Measurements from ENCODE around the gene NCOA1.

NCOA1 gene

DNA sequence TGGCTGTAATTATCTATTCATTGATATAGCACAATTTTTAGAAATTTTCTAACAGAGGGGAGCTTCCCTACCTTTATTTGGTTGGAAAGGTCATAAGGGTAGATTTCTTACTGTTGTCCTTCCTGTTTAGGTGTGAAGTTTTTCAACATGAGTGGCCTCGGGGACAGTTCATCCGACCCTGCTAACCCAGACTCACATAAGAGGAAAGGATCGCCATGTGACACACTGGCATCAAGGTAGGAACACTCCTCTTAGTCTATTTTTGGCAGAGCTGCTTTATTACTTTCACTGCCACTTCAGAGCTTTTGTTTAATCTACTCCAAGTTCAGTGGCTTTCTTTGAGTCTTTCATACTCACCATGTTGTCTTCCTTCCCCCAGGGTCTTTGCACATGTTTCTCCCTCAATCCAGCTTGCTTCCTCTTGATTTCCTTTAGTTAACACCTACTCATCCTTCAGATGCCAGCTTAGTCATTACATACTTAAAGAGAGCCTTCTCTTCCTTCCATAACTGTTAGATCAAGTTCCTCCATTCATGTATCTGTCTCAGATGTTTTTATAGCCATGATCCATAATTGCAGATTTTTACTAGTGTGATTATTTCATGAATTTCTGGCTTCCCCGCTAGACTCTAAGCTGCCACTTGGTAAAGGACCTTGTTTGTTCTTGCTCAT is 167.6 kb downstream of the NCOA1 start:
- Histone ChIP-seq H3K9me3 (ENCODE audit: control extremely low read depth in 1 of 5, control insufficient read depth in 4 of 5, insufficient read depth in 2 of 5, low read depth in 1 of 5, low read length in 4 of 5) (no peaks in the 10 kb centered on the region), H3K27me3 (replicated peaks in 2 of 5; ENCODE audit: control insufficient read depth in 4 of 5, insufficient read depth in 5 of 5, low read length in 4 of 5) (no peaks in the 10 kb centered on the region), H3K4me1 (ENCODE audit: control extremely low read depth in 1 of 4, control insufficient read depth in 4 of 4, insufficient read depth in 4 of 4, low read length in 3 of 4) (no peaks in the 10 kb centered on the region), H3K27ac (ENCODE audit: insufficient read depth in 1 of 2, low read depth in 1 of 2, low read length in 2 of 2, poor library complexity in 1 of 2, severe bottlenecking in 2 of 2) (no peak overlapping the region), H3K4me3 (ENCODE audit: control insufficient read depth in 1 of 7, extremely low read depth in 1 of 7, insufficient read depth in 4 of 7, low read depth in 2 of 7, low read length in 6 of 7) (no peak overlapping the region), H3K36me3 (ENCODE audit: control insufficient read depth in 4 of 4, insufficient read depth in 4 of 4, low read length in 3 of 4) (peaks cover 0 to 7% (median 4%) of the 10 kb centered on the region in 4 experiments)
- CTCF ChIA-PET, result interaction anchor here (0.9 to 1.1 kb wide), 2 partner anchors 11 to 167 kb away, joined by 3 read pairs; no protein-coding TSS in a partner anchor
- no peak for DNase-seq
- 100% methylated on average over 3 of the region's 4 CpGs for WGBS (ENCODE audit: insufficient coverage)
- POLR2A ChIA-PET, result no interaction called here

DNA sequence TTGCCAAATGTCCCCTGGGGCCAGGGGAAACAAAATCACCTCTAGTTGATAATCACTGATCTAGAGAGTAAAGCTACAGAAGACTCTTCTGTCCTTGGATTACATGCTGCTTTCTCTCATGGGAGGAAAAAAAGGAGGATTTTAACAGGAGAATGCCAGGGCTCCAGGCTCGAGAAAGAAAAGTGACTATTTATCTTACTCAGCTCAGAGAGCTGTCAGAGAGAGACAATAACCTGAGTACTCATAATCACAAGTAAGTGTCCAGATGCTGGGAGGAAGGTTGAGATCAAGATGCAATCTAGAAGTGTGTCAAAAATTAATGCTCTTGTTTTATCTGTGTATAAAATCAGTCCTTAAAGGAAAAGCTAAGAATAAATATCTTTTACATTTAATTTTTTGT is 168.8 kb downstream of the NCOA1 start:
- H3K27ac ChIP-seq (ENCODE audit: insufficient read depth in 1 of 2, low read depth in 1 of 2, low read length in 2 of 2, poor library complexity in 1 of 2, severe bottlenecking in 2 of 2), result no peak overlapping the region
- 86% methylated on average over 1 of the region's 1 CpG for WGBS (ENCODE audit: insufficient coverage)
- no peak for DNase-seq
- H3K4me1 ChIP-seq (ENCODE audit: control extremely low read depth in 1 of 4, control insufficient read depth in 4 of 4, insufficient read depth in 4 of 4, low read length in 3 of 4), result no peaks in the 10 kb centered on the region
- H3K9me3 ChIP-seq (ENCODE audit: control extremely low read depth in 1 of 5, control insufficient read depth in 4 of 5, insufficient read depth in 2 of 5, low read depth in 1 of 5, low read length in 4 of 5), result no peaks in the 10 kb centered on the region
- H3K36me3 ChIP-seq (ENCODE audit: control insufficient read depth in 4 of 4, insufficient read depth in 4 of 4, low read length in 3 of 4), result peaks cover 0 to 7% (median 4%) of the 10 kb centered on the region in 4 experiments
- ChIA-PET CTCF (interaction anchor here (0.7 kb wide), 1 partner anchor 32 kb away, joined by 4 read pairs; no protein-coding TSS in a partner anchor), POLR2A (interaction anchor here (1.1 kb wide), 1 partner anchor 51 kb away, joined by 3 read pairs; no protein-coding TSS in a partner anchor)
- H3K4me3 ChIP-seq (ENCODE audit: control insufficient read depth in 1 of 7, extremely low read depth in 1 of 7, insufficient read depth in 4 of 7, low read depth in 2 of 7, low read length in 6 of 7), result no peak overlapping the region
- H3K27me3 ChIP-seq (replicated peaks in 2 of 5; ENCODE audit: control insufficient read depth in 4 of 5, insufficient read depth in 5 of 5, low read length in 4 of 5), result no peaks in the 10 kb centered on the region

DNA sequence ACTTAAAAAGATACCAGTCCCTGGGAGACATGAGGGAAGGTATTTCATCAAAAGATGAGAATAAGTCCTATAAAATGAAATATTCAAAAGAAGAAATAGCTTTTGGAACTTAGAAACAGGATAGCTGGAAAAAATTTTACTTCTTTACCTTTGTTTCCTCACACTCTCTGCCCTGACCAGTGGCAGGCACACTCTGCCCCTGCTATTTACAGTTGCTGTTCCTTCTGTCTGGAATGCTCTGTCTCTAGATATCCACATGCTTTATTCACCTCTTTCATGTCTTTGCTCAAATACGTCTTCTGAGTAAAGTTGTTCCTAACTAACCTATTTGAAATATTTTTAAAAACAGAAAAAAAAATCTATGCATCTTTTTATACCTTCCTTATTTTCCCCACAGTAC is 176.5 kb downstream of the NCOA1 start:
- H3K4me3 ChIP-seq (ENCODE audit: control insufficient read depth in 1 of 7, extremely low read depth in 1 of 7, insufficient read depth in 4 of 7, low read depth in 2 of 7, low read length in 6 of 7), result no peak overlapping the region
- peaks cover 0 to 4% (median 2%) of the 10 kb centered on the region in 4 experiments for H3K36me3 ChIP-seq (ENCODE audit: control insufficient read depth in 4 of 4, insufficient read depth in 4 of 4, low read length in 3 of 4)
- H3K9me3 ChIP-seq (ENCODE audit: control extremely low read depth in 1 of 5, control insufficient read depth in 4 of 5, insufficient read depth in 2 of 5, low read depth in 1 of 5, low read length in 4 of 5), result no peaks in the 10 kb centered on the region
- no peaks in the 10 kb centered on the region for H3K4me1 ChIP-seq (ENCODE audit: control extremely low read depth in 1 of 4, control insufficient read depth in 4 of 4, insufficient read depth in 4 of 4, low read length in 3 of 4)
- ChIA-PET POLR2A (interaction anchor here (1.1 kb wide), 1 partner anchor 461 kb away, joined by 3 read pairs; no protein-coding TSS in a partner anchor), CTCF (no interaction called here)
- H3K27ac ChIP-seq (ENCODE audit: insufficient read depth in 1 of 2, low read depth in 1 of 2, low read length in 2 of 2, poor library complexity in 1 of 2, severe bottlenecking in 2 of 2), result no peak overlapping the region
- DNase-seq, result no peak
- no CpG with 5 or more reads among the region's 1 CpG for WGBS (ENCODE audit: insufficient coverage)
- no peaks in the 10 kb centered on the region for H3K27me3 ChIP-seq (replicated peaks in 2 of 5; ENCODE audit: control insufficient read depth in 4 of 5, insufficient read depth in 5 of 5, low read length in 4 of 5)

DNA sequence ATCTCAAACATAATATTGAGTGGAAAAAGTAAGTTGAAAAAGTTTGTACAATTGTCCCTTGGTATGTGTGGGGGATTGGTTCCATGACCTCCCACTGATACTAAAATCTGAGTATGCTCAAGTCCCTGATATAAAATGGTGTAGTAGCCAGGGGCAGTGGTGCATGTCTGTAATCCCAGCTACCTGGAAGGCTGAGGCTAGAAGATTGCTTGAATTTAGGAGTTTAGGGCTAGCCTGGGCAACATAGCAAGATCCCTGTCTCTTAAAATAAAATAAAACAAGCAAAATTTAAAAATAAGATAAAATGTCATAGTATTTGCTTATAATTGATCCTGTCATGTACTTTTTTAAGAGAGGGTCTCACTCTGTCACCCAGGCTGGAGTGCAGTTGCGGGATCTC is 180.2 kb downstream of the NCOA1 start:
- DNase-seq, result no peak
- Histone ChIP-seq H3K27ac (ENCODE audit: insufficient read depth in 1 of 2, low read depth in 1 of 2, low read length in 2 of 2, poor library complexity in 1 of 2, severe bottlenecking in 2 of 2) (no peak overlapping the region), H3K9me3 (ENCODE audit: control extremely low read depth in 1 of 5, control insufficient read depth in 4 of 5, insufficient read depth in 2 of 5, low read depth in 1 of 5, low read length in 4 of 5) (no peaks in the 10 kb centered on the region), H3K4me1 (ENCODE audit: control extremely low read depth in 1 of 4, control insufficient read depth in 4 of 4, insufficient read depth in 4 of 4, low read length in 3 of 4) (no peaks in the 10 kb centered on the region), H3K27me3 (replicated peaks in 2 of 5; ENCODE audit: control insufficient read depth in 4 of 5, insufficient read depth in 5 of 5, low read length in 4 of 5) (no peaks in the 10 kb centered on the region), H3K4me3 (ENCODE audit: control insufficient read depth in 1 of 7, extremely low read depth in 1 of 7, insufficient read depth in 4 of 7, low read depth in 2 of 7, low read length in 6 of 7) (no peak overlapping the region), H3K36me3 (ENCODE audit: control insufficient read depth in 4 of 4, insufficient read depth in 4 of 4, low read length in 3 of 4) (peaks cover 3 to 7% (median 4%) of the 10 kb centered on the region in 4 experiments)
- 100% methylated on average over 1 of the region's 1 CpG for WGBS (ENCODE audit: insufficient coverage)
- CTCF ChIA-PET, result no interaction called here
- POLR2A ChIA-PET, result no interaction called here

GRCh38 chr2:24672589-24672988 is 181.5 kb downstream of the NCOA1 start:
- WGBS (ENCODE audit: insufficient coverage), result 83% methylated on average over 1 of the region's 3 CpGs

DNA sequence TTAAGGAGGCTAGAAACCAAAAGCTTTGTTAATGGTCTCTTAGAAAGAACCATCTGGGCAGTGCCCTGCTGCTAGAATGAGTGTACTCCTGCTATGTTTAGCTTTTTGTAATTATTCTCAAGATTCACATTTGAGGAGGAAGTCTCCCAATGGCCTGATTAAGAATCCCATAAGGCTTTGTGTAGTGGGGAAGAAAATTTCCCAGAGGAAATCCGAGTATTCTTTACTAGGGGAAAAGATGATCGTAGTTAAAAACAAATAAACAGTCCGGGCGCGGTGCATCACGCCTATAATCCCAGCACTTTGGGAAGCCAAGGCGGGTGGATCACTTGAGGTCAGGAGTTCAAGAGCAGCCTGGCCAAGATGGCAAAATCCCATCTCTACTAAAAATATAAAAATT is 184.3 kb downstream of the NCOA1 start:
- H3K36me3 ChIP-seq (ENCODE audit: control insufficient read depth in 4 of 4, insufficient read depth in 4 of 4, low read length in 3 of 4), result peaks cover 3 to 16% (median 5%) of the 10 kb centered on the region in 4 experiments
- no peaks in the 10 kb centered on the region for H3K27me3 ChIP-seq (replicated peaks in 2 of 5; ENCODE audit: control insufficient read depth in 4 of 5, insufficient read depth in 5 of 5, low read length in 4 of 5)
- H3K4me3 ChIP-seq (ENCODE audit: control insufficient read depth in 1 of 7, extremely low read depth in 1 of 7, insufficient read depth in 4 of 7, low read depth in 2 of 7, low read length in 6 of 7), result no peak overlapping the region
- WGBS (ENCODE audit: insufficient coverage), result 100% methylated on average over 7 of the region's 7 CpGs
- no peaks in the 10 kb centered on the region for H3K4me1 ChIP-seq (ENCODE audit: control extremely low read depth in 1 of 4, control insufficient read depth in 4 of 4, insufficient read depth in 4 of 4, low read length in 3 of 4)
- no peak overlapping the region for H3K27ac ChIP-seq (ENCODE audit: insufficient read depth in 1 of 2, low read depth in 1 of 2, low read length in 2 of 2, poor library complexity in 1 of 2, severe bottlenecking in 2 of 2)
- CTCF ChIA-PET, result interaction anchor here (1.0 kb wide), 1 partner anchor 13 kb away, joined by 3 read pairs; no protein-coding TSS in a partner anchor
- no peak for DNase-seq
- POLR2A ChIA-PET, result no interaction called here
- peaks cover 0 to 3% (median 0%) of the 10 kb centered on the region in 5 experiments for H3K9me3 ChIP-seq (ENCODE audit: control extremely low read depth in 1 of 5, control insufficient read depth in 4 of 5, insufficient read depth in 2 of 5, low read depth in 1 of 5, low read length in 4 of 5)

More at GRCh38 chr2:24672589-24672988, 181.5 kb downstream of the NCOA1 start:
- no peak overlapping the region for H3K27ac ChIP-seq (ENCODE audit: insufficient read depth in 1 of 2, low read depth in 1 of 2, low read length in 2 of 2, poor library complexity in 1 of 2, severe bottlenecking in 2 of 2)
- CTCF ChIA-PET, result no interaction called here
- H3K4me1 ChIP-seq (ENCODE audit: control extremely low read depth in 1 of 4, control insufficient read depth in 4 of 4, insufficient read depth in 4 of 4, low read length in 3 of 4), result no peaks in the 10 kb centered on the region
- no peak overlapping the region for H3K4me3 ChIP-seq (ENCODE audit: control insufficient read depth in 1 of 7, extremely low read depth in 1 of 7, insufficient read depth in 4 of 7, low read depth in 2 of 7, low read length in 6 of 7)
- peaks cover 3 to 10% (median 4%) of the 10 kb centered on the region in 4 experiments for H3K36me3 ChIP-seq (ENCODE audit: control insufficient read depth in 4 of 4, insufficient read depth in 4 of 4, low read length in 3 of 4)
- no peak for DNase-seq
- POLR2A ChIA-PET, result interaction anchor here (0.6 kb wide), 1 partner anchor 58 kb away, joined by 6 read pairs; no protein-coding TSS in a partner anchor
- no peaks in the 10 kb centered on the region for H3K9me3 ChIP-seq (ENCODE audit: control extremely low read depth in 1 of 5, control insufficient read depth in 4 of 5, insufficient read depth in 2 of 5, low read depth in 1 of 5, low read length in 4 of 5)
- no peaks in the 10 kb centered on the region for H3K27me3 ChIP-seq (replicated peaks in 2 of 5; ENCODE audit: control insufficient read depth in 4 of 5, insufficient read depth in 5 of 5, low read length in 4 of 5)

DNA sequence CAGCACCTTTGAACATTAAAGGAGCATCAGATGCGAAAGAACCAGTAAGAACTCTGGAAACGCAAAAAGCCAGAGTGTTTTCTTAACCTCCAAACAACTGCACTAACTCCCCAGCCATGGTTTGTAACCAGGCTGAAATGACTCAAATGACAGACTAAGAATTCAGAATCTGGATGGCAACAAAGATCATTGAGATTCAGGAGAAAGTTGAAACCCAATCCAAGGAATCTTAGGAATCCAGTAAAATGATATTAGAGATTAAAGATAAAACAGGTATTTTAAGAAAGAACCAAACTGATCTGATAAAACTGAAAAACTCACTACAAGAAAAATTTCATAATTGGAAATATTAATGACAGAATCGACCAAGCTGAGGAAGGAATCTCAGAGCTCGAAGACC is 185.4 kb downstream of the NCOA1 start:
- peaks cover 0 to 3% (median 0%) of the 10 kb centered on the region in 5 experiments for H3K9me3 ChIP-seq (ENCODE audit: control extremely low read depth in 1 of 5, control insufficient read depth in 4 of 5, insufficient read depth in 2 of 5, low read depth in 1 of 5, low read length in 4 of 5)
- WGBS (ENCODE audit: insufficient coverage), result 100% methylated on average over 1 of the region's 4 CpGs
- H3K4me1 ChIP-seq (ENCODE audit: control extremely low read depth in 1 of 4, control insufficient read depth in 4 of 4, insufficient read depth in 4 of 4, low read length in 3 of 4), result no peaks in the 10 kb centered on the region
- H3K27ac ChIP-seq (ENCODE audit: insufficient read depth in 1 of 2, low read depth in 1 of 2, low read length in 2 of 2, poor library complexity in 1 of 2, severe bottlenecking in 2 of 2), result no peak overlapping the region
- no peak for DNase-seq
- CTCF ChIA-PET, result interaction anchor here (0.5 kb wide), 1 partner anchor 14 kb away, joined by 3 read pairs; no protein-coding TSS in a partner anchor
- peaks cover 2 to 17% (median 4%) of the 10 kb centered on the region in 4 experiments for H3K36me3 ChIP-seq (ENCODE audit: control insufficient read depth in 4 of 4, insufficient read depth in 4 of 4, low read length in 3 of 4)
- POLR2A ChIA-PET, result no interaction called here
- H3K27me3 ChIP-seq (replicated peaks in 2 of 5; ENCODE audit: control insufficient read depth in 4 of 5, insufficient read depth in 5 of 5, low read length in 4 of 5), result no peaks in the 10 kb centered on the region
- H3K4me3 ChIP-seq (ENCODE audit: control insufficient read depth in 1 of 7, extremely low read depth in 1 of 7, insufficient read depth in 4 of 7, low read depth in 2 of 7, low read length in 6 of 7), result no peak overlapping the region

Data from common myeloid progenitor, CD34-positive (primary cell).